GM10266 (cell line): ENCODE data around the gene NUFIP2.
A peak's percentile ranks its signal among the peaks of the same experiment; 100 is the strongest.

ENCODE experiments used
- DNase-seq: peaks from one replicate; pipeline ENCODE4 v3.0.0; 2012; ENCODE audit errors: extremely low spot score
- CTCF ChIP-seq: IDR thresholded peaks from 2 replicates; pipeline ENCODE4 v1.5.1; 2012; ENCODE audit warnings: mild to moderate bottlenecking, low read depth; ENCODE audit not compliant: control insufficient read depth, insufficient read depth; ENCODE audit errors: missing control alignments

Gene NUFIP2

GRCh38 chr17:29245401-29245800, 48.5 kb downstream of the NUFIP2 start:
- no peak for TF ChIP-seq CTCF
- DNase-seq, result no peak

GRCh38 chr17:29243792-29244191, 50.2 kb downstream of the NUFIP2 start:
- DNase-seq, result peak; percentile 28
- TF ChIP-seq CTCF, result peak; percentile 33

- no peak for DNase-seq
- no peak for TF ChIP-seq CTCF
Observed at GRCh38 chr17:29242790-29243189, 51.2 kb downstream of the NUFIP2 start.

GRCh38 chr17:29242051-29242450, 51.9 kb downstream of the NUFIP2 start:
- no peak for TF ChIP-seq CTCF
- no peak for DNase-seq

GRCh38 chr17:29240968-29241963, 52.7 kb downstream of the NUFIP2 start:
- DNase-seq, result no peak
- TF ChIP-seq CTCF, result peak; percentile 25

GRCh38 chr17:29240477-29240876, 53.5 kb downstream of the NUFIP2 start:
- DNase-seq, result no peak
- no peak for TF ChIP-seq CTCF
